Measurements from ENCODE around the gene GPR25.

DNA sequence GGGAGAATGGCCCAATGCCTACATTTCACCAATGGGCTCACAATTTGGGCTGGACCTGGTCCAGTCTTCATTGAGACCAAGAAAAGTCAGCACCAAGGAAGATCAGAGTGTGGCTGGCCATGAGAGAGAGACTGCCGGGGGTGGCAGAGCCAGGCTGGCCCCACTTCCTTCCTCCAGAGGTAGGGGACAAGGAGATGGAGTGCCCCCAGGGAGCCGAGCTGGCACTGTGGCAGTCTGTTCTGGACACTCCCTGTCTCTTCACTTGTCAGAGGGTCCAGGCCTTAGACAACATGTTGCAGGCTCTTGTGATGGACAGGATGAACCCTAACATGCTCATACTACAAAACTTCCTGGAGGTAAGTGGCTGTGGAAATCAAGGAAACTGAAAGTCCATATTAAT is 49.6 kb downstream of the GPR25 start:
- TF ChIP-seq EZH2 (IDR thresholded peaks at IDR 0.05; ENCODE audit: borderline replicate concordance, low read depth, low read length, severe bottlenecking) (no peak), CTCF (IDR thresholded peaks at IDR 0.05; ENCODE audit: borderline replicate concordance, extremely low read depth, low read length, poor library complexity, severe bottlenecking) (no peak)
